Right lobe of liver (tissue), 4 donors: Measurements from ENCODE around the gene ST3GAL5.

ENCODE experiments used
- CTCF ChIP-seq, 4 donors: fragments of 200-600 bp in 3 of 4; fragments of 450-650 bp in 1 of 4; IDR thresholded peaks; one replicate each; pipeline versions ENCODE4 v1.5.1 to v1.8.0; 2016 to 2022; ENCODE audit warnings: antibody characterized with exemption in 4 of 4, mild to moderate bottlenecking in 2 of 4
- POLR2A ChIP-seq: fragments of 450-650 bp; IDR thresholded peaks from one replicate; pipeline ENCODE4 v1.6.1; 2017; ENCODE audit warnings: antibody characterized with exemption, mild to moderate bottlenecking
- donor health status: DM: no; HTN: no; CAD: no.
- donor health status: DM: no; HTN: no; CAD: no.
- donor health status: DM: no; HTN: yes; CAD: no.

- no peak for TF ChIP-seq CTCF (IDR thresholded peaks at IDR 0.05)
- TF ChIP-seq POLR2A: no peak
Measured at GRCh38 chr2:85844486-85844885, 44.3 kb downstream of the ST3GAL5 start.
